Measurements from ENCODE around the gene ASB8.

ASB8 gene

Small RNA genes within 50 kb of the gene (small RNA-seq; reads per million reads assigned to genes)
- gene MIR6505 (ENCODE audit: low read depth) = 6.6 reads per million, percentile 67 among the genes with 10 or more reads in this experiment
